IPS-18c (cell line): ENCODE results near the gene TSC2.

Experiments
- H3K4me3 ChIP-seq: 2 replicates; pipeline ENCODE4 v1.7.0; 2013; ENCODE audit warnings: low read depth, mild to moderate bottlenecking, low read length, moderate library complexity; ENCODE audit not compliant: insufficient read depth
- H3K9me3 ChIP-seq: one replicate; pipeline ENCODE4 v1.6.1; 2013; ENCODE audit warnings: mild to moderate bottlenecking, low read length, moderate library complexity; ENCODE audit not compliant: control insufficient read depth, insufficient read depth

TSC2 gene

DNA sequence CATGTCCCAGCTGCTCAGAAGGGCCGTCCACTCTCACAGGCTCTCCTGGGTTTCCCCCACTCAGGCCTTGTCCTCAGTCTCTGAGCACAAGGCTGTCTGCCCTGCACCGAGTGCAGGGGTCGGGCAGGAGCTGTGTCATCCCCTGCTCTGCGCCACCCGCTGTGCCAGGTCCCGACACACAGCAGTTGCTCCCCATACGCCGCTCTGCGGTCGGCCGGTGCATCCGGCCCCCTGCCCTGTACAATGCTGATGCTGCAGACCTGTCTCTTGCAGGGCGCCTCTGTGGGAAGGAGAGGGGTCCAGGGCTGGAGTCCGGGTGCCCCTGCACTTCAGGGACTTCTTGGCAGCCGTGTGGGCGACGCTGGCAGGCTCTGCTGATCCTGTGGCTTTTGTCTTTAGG, 6.1 kb downstream of the TSC2 start:
- H3K4me3 ChIP-seq = no peak overlapping the region
- H3K9me3 ChIP-seq = no peaks in the 10 kb centered on the region

GRCh38 chr16:2054543-2055245, 6.9 kb downstream of the TSC2 start:
- Histone ChIP-seq H3K4me3 (no peak overlapping the region), H3K9me3 (no peaks in the 10 kb centered on the region)

DNA sequence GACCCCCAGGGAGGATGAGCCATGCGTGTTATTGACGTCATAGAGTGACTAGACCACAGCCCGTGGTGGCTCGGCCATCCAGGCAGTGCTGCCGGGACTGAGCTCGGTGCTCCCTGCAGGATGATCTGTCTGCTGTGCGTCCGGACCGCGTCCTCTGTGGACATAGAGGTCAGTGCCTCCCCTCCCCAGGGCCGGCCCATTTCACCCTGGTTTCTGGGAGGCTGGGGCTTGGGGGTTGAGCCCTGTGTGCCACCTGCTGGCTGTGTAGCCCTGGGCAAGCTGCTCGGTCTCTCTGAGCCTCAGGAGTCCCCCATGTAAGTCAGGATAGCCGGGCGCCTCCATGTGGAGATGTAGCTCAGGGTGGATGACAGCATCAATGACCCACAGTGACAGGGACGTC, 8.3 kb downstream of the TSC2 start:
- Histone ChIP-seq H3K9me3 (no peaks in the 10 kb centered on the region), H3K4me3 (no peak overlapping the region)

- Histone ChIP-seq H3K4me3 (no peak overlapping the region), H3K9me3 (no peaks in the 10 kb centered on the region)
These were observed 9.1 kb downstream of the TSC2 start for GRCh38 chr16:2056681-2057407.

DNA sequence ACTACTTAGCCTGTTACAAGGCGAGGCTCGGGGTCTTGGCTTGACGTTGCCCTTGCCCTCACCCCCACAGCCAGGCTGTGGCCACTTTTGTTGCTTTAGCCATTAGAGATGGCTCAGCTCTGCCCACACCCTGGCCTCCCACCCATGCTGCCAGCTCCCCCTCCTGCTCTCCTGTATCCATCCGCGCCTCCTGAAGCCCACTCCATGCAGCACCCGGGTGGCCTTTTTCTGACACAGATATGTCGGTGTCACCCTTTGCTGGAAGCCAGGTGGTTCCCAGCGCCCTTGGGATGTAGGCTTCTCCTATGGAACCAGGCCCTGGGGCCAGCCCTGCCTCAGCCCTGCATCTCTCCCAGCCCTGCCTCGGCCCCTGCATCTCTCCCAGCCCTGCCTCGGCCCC, 9.7 kb downstream of the TSC2 start:
- H3K9me3 ChIP-seq = no peaks in the 10 kb centered on the region
- no peak overlapping the region for H3K4me3 ChIP-seq

- Histone ChIP-seq H3K9me3 (no peaks in the 10 kb centered on the region), H3K4me3 (no peak overlapping the region)
These were observed 10.6 kb downstream of the TSC2 start for GRCh38 chr16:2058420-2058819.

GRCh38 chr16:2058872-2059271, 11.1 kb downstream of the TSC2 start:
- H3K4me3 ChIP-seq = no peak overlapping the region
- no peaks in the 10 kb centered on the region for H3K9me3 ChIP-seq

- Histone ChIP-seq H3K4me3 (no peak overlapping the region), H3K9me3 (no peaks in the 10 kb centered on the region)
These were observed 12.6 kb downstream of the TSC2 start for GRCh38 chr16:2060346-2060745.

DNA sequence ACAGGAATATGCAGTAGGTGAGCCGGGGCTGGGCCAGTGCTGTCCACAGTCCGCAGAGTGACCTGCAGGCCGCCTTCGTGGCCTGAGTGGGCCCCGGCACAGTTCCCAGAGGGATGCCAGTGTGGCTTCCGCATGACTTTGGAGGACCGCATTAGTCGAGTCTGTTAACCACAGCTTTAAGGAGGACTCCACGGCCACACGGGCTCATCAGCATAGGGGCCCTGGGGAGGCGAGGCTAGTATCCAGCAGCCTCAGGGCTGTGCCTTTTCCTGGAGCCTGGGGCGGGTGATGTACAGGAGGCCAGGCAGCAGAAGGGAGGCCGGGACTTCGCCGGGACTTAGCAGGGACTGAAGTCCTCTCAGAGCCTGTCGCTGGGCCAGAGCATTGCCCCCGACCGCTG, 13.2 kb downstream of the TSC2 start:
- Histone ChIP-seq H3K9me3 (no peaks in the 10 kb centered on the region), H3K4me3 (no peak overlapping the region)

DNA sequence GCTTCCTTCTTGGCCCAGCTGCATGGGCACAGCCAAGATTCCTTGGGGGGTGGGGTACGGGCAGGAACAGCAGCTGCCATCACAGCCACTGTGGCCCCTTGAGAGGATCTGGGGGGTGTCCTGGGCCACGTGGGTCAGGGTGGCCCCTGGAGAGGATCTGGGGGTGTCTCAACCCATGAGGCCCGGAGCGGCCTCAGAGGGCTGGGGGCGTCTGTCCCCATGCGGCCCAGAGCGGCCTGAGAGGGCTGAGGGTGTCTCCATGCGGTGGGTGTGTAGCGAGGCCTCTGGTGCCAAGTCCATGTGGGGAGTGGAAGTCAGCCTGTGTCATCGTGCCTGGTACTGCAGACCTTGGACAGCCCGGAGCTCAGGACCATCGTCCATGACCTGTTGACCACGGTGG, 13.7 kb downstream of the TSC2 start:
- Histone ChIP-seq H3K9me3 (no peaks in the 10 kb centered on the region), H3K4me3 (no peak overlapping the region)

GRCh38 chr16:2062801-2063200, 15.0 kb downstream of the TSC2 start:
- no peak overlapping the region for H3K4me3 ChIP-seq
- no peaks in the 10 kb centered on the region for H3K9me3 ChIP-seq

GRCh38 chr16:2063861-2064260, 16.1 kb downstream of the TSC2 start:
- Histone ChIP-seq H3K4me3 (no peak overlapping the region), H3K9me3 (no peaks in the 10 kb centered on the region)

DNA sequence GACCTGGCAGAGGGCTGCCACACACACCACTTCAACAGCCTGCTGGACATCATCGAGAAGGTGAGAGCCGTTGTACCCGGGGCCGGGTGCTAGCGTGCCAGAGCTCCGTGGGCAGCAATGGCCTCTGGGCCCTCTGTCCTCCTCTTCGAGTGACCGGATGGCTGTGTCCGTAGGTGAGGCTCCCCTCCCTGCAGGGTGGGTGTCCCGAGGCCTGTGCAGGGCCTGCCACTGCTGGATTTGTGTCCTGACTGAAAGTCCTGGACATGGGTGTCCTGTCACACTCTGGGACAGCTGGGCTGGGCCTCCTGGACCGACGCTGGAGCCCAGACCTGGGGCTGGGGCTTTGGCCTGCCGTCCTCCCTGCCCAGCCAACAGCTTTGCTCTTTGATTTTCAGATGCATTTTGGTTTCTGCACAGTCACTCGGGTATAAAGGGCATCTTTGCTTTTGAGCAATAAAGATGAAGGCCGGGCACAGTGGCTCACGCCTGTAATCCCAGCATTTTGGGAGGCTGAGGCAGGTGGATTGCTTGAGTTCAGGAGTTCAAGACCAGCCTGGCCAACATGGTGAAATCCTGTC, 16.7 kb downstream of the TSC2 start:
- H3K9me3 ChIP-seq = no peaks in the 10 kb centered on the region
- H3K4me3 ChIP-seq = no peak overlapping the region

DNA sequence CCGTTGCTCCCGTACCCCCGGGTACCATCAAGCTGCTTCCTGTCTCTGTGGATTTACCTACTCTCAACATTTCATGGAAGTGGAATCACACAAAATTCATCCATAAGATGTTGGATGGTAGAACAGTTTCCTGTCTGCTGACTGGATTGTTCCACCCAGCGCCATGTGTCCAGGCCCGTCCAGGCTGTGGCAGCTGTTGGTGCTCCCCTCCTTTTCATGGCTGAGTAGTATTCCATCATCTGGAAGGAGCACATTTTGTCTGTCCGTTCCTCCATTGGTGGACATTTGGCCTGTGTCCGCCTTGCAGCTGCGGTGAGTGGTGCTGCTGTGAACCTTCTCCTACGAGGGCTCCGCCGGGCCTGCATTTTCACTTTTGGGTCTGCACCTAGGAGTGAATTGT, 18.4 kb downstream of the TSC2 start:
- H3K9me3 ChIP-seq = no peaks in the 10 kb centered on the region
- no peak overlapping the region for H3K4me3 ChIP-seq

DNA sequence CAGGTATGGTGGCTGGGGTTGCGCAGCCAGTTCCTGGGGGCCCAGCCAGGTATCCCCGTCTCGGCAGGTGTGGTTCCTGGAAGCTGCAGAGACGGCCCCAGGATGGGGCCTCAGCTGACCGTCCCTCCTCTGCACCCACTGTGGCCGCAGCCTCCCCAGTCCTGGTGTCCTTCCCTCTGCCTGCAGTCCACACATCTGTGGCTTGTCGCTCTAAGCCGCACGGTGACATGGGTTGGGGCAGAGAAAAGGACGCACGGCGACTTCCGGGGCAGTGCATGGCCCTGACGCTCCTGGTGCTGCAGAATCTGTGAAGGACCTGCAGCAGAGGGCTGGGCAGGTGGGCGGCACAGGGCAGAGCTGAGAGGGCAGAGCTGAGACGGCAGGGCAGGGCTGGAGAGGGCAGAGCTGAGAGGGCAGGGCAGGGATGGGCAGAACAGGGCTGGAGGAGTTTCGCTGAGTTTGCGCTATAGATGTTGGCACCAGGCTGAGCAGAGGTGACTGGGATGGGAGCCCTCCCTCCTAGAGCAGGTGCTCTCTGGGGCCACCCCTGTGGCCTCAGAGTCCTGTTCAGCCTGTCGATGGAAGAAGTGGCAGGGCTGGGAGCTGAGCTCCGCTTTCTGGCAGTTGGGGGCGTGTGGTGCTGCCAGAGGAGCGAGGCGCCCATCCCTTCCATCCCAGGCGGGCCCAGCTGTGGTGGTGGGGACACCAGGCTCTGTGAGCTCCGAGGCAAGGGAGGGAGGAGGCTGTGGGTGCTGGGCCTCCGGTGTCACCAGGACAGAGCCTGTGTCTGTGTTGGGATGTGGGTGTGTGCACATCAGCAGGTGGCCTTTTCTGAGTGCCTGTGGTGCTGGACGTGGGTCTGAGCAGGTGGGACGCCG, 23.0 kb downstream of the TSC2 start:
- no peak overlapping the region for H3K4me3 ChIP-seq
- H3K9me3 ChIP-seq = no peaks in the 10 kb centered on the region

GRCh38 chr16:2071454-2072202, 23.8 kb downstream of the TSC2 start:
- no peaks in the 10 kb centered on the region for H3K9me3 ChIP-seq
- no peak overlapping the region for H3K4me3 ChIP-seq

GRCh38 chr16:2072926-2073325, 25.1 kb downstream of the TSC2 start:
- no peak overlapping the region for H3K4me3 ChIP-seq
- H3K9me3 ChIP-seq = no peaks in the 10 kb centered on the region
